HL-60/S4 (cell line): ENCODE data around the gene NEAT1.

Source experiments
- in situ Hi-C: fragments of 300-500 bp; cut with MboI; formaldehyde crosslinking; loops from 2 replicates; pipeline ENCODE4 v1.14.3; 2022; ENCODE audit warnings: low sequenced_read_pairs

Gene NEAT1

GRCh38 chr11:65433657-65434056 is 11.1 kb downstream of the NEAT1 start:
- in situ Hi-C loops = no loop called here

DNA sequence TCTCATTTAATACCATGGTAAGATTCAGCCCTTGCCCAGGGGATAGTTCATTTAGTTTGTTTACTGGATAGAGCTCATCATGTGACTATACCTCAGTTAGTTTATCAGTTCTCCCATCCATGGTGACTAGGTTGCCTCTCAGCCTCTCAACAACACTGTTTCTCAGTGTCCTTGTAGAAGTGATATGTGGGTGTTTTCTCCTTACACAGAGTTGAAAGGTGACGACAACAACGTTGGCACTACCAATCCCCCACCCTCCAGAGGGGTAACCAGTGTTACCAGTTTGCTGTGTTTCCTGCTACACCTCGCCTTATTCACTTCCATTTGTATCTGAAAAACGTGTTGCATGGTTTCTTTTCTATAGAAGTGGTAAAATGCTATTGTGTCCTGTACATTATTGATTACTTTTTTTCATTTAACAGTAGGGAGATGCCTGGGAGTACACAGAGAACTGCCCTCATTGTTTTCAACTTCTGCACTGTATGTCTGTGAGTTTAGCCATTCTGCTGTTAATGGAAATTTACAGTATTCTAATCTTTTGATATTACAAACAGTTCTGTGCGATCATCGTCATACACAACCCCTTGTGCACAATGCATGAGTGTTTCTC is 11.6 kb downstream of the NEAT1 start:
- in situ Hi-C loops = no loop called here

DNA sequence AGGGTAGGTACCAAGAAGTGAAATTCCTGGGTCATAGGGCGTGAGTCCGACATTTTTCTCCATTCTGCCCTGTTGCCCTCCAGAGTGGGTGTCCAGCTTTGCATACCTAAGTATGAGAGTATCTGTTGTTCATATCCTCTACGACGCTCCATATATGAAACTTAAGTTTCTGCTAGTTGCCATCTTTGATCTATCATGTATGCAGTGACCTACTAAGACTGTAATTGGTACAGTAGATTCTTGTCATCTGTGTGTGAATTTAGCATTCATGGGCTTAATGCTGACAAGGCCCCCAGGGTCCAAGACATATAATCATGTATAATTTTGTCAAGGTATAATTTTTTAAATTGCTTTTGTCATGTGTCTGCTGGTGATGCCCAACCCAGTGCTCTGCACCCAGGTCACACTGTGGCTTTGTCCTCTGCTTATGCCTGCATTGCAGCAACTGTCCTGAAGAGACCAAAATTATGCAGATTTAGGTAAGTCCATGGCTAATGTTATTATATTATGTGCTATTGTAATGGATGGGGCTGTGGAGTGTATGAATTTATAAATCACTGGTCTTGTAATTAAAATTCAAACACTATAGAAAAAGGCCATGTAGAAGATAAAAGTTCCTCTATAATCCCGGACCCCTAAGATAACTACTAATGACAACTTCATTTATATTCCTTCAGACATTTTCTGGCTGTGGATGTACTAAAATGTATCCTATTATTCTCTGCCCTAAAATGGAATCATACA is 12.2 kb downstream of the NEAT1 start:
- in situ Hi-C loops = no loop called here

- in situ Hi-C loops = no loop called here
Observed at GRCh38 chr11:65435411-65435931, 12.9 kb downstream of the NEAT1 start.

GRCh38 chr11:65435981-65436411 is 13.4 kb downstream of the NEAT1 start:
- in situ Hi-C loops = no loop called here

DNA sequence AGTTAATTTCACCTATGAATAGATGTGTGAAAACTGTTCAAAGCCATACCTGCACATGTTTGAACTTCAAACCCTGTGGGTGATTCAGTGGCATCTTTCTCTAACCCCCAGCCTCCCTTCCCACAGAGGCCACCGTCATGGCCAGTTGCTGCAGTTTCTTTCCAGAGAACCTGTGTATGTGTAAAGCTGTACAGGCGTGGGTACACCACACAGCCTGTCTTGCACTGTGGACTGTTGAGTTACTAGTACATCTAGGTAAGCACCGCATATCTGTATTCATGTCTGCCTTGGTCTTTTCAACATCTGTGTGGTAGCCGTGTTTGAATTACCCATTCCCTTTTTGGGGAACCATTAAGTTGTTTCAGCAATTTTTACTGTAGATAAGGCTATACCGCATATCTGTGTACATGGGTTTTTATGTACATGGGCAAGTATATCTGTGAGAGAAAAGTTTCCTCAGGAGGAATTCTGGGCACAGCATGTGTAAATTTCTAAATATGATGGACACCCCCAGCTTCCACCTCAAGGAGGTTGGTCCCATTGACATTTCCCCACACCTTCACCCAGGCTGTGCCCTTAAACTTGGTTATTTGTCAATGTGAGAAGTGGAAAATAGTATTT is 13.9 kb downstream of the NEAT1 start:
- in situ Hi-C loops = no loop called here

GRCh38 chr11:65437436-65438227 is 15.0 kb downstream of the NEAT1 start:
- in situ Hi-C loops = no loop called here

DNA sequence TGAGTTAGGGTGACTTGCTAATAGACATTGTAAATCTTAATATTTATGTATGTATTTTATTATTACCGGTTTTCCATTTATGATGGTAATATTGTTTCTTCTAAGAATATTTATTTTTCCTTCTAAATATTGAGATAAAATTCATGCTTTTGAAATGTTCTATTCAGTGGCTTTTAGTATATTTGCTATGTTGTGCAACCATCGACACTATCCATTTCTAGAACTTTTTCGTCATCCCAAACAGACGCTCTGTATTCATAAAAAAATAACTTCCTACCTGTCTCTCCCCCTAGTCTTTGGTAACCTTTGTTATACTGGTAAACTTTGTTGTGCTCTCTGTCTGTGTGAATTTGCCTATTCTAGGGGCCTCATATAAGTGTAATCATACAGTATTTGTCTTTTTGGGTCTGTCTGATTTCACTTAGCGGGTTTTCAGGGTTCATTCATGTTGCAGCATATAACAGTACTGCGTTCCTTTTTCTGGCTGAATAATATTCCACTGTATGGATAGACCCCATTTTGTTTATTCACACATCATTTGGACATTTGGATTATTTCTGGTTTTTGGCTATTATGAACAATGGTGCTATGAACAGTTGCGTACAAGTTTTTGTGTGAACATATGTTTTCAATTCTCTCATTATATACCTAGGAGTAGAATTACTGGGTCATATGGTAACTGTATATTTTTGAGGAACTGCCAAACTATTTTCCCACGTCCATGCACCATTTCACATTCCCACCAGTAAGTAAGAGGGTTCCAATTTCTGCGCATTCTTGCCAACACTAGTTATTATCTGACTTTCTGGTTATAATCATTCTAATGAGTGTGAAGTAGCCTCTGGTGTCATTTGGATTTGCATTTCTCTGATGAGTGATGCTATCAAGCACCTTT is 15.9 kb downstream of the NEAT1 start:
- in situ Hi-C loops = no loop called here

DNA sequence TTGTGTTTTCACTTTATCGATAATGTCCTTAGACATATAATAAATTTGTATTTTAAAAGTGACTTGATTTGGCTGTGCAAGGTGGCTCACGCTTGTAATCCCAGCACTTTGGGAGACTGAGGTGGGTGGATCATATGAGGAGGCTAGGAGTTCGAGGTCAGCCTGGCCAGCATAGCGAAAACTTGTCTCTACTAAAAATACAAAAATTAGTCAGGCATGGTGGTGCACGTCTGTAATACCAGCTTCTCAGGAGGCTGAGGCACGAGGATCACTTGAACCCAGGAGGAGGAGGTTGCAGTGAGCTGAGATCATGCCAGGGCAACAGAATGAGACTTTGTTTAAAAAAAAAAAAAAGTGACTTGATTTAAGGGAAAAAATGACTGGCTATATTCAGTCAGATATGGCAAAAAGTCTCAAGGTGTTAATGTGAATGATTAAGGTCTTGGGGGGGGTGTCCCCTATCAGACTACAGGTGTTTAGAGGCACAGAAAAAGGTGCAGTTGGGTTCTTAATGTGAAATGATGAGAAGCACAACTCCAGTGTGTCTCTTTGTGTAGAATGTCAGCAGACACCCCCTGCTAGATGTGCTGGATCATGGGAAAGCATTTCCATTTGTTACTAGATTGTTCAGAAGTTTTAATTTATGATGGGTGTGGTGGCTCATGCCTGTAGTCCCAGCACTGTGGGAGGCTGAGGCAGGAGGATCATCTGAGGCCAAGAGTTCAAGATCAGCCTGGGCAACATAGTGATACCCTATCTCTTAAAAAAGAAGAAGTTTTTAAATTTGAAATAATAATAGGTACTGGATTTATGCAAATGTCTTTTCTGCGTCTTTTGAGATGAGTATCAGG is 17.0 kb downstream of the NEAT1 start:
- in situ Hi-C loops = no loop called here

DNA sequence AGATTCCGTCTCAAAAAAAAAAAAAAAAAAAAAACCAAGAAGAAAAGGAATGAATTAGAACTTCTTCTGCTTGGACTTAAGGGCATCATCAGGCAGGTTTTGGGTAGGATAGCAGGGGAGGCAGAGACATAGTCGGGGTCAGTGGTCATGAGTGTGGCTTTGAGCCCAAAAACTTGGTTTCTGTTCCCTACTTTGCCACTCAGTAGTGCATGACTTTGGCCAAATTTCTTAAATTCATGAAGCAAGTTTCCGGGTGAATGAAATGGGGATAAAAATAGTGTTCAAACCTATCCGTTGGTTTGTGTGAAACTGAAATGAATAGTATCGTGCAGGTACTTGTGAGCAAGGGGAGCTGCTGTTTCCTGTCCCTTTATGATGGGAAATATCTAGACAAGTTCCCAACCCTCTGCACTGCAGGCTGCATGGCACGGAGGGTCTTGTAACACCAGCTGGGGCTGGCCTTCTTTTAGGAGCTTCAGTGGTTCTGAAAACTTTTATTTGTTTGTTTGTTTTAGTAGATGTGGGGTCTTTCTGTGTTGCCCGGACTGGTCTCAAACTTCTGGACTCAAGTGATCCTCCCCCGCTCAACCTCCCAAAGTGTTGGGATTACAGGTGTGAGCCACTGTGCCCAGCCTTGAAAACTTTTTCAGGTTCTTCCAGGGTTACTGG is 18.4 kb downstream of the NEAT1 start:
- in situ Hi-C loops = no loop called here

GRCh38 chr11:65442842-65443331 is 20.3 kb downstream of the NEAT1 start:
- in situ Hi-C loops = no loop called here

- in situ Hi-C loops = no loop called here
Observed at GRCh38 chr11:65444314-65445051, 21.9 kb downstream of the NEAT1 start.

GRCh38 chr11:65445101-65445603 is 22.6 kb downstream of the NEAT1 start:
- in situ Hi-C loops = no loop called here

DNA sequence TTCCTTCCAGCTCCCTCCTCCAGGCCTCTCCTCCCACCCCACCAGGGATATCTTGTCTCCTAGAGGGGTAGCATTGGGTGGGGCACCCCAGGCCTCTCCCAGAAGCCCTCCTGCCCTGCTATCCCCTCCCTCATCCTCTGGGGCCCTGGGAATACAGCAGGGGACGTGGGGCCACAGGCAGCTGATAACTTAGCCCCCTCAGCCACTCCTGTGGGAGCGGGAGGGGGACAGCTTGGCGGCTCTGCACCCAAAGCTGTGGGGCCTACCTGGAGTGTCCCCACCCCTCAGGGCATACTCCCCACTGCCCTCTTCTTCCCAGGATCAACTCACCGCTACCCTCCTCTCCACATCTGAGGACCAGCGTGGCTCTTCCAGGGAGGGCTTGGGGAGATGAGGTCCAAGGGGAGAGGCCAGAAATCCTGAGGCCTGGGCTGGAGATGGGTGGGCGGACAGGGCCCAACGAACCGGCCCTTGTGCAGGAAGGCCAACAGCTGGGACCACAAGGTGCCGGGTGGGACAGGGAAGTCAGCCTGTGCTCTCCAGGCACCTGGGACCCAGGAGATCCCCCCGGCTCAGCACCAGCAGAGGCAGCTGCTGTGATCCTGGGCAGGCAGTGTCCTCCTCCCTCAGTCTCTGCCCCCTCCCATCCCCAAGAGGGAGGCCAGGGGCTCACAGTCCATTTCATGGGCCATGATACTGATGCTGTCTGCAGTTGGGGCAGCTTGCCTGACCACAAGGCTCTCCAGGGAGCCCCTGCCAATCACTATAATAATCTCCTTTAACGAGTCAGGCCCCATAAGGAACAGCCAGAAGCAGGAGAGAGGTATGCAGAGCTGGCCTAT is 23.2 kb downstream of the NEAT1 start:
- in situ Hi-C loops = no loop called here

DNA sequence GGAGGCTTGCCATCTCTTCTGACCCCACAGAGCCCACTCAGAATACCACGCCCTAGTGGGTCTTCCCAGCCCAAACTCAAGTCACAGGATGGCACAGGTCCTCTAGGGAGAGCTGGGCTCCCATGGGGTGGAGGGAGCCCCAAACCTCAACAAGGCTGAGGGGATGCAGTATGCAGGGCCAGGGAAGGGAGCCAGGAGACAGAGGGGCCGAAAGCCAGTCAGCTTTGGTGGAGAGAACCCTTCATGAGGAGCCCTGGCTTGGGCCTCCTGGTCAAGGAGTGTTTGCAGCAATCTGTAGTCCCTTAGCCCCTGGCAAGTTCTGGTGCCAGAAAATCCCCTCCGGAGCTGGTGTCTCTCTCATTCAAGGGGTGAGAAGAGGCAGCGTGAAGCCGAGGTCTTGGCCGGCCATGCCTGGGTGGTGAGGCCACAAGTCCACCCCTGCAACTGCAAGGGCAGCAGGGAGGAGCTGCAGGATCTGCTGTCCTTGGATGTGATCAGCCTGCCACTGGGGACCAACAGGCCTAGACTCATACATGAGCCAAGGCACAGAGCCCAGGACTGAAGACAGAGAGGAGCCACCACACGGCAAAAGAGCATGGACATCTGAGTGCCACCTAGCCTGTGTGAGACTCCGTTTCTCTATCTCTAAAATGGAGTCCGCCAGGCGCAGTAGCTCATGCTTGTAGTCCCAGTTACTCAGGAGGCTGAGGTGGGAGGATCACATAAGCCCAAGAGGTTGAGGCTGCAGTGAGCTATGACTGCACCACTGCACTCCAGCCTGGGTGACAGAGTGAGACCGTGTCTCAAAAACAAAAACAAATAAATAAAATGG is 24.1 kb downstream of the NEAT1 start:
- in situ Hi-C loops = no loop called here

GRCh38 chr11:65448074-65448417 is 25.4 kb downstream of the NEAT1 start:
- in situ Hi-C loops = no loop called here
